GM18861 (cell line): Measurements from ENCODE around the gene LRRC4B.

ENCODE experiments used
- ATAC-seq: cut with Tn5 transposase; IDR thresholded peaks from one replicate; pipeline ENCODE4 v1.9.1; 2021; ENCODE audit not compliant: unreplicated experiment

LRRC4B gene

DNA sequence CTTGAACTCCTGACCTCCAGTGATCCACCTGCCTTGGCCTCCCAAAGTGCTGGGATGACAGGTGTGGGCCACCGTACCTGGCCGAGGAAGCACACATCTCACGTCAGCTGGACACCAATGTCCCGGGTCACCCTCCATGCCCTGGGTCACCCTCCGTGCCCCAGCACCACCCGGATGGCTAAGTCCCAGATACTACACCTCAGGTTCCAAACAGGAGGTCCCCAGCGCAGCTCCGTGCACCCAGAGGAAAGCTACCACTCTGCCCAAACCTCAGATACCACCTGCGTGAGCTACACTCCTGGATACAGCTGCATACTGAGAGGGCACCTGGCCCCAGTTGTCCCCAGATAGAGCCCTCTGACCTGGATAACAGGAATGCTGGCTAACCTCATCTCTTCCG, 14.0 kb downstream of the LRRC4B start:
- ATAC-seq: no peak

DNA sequence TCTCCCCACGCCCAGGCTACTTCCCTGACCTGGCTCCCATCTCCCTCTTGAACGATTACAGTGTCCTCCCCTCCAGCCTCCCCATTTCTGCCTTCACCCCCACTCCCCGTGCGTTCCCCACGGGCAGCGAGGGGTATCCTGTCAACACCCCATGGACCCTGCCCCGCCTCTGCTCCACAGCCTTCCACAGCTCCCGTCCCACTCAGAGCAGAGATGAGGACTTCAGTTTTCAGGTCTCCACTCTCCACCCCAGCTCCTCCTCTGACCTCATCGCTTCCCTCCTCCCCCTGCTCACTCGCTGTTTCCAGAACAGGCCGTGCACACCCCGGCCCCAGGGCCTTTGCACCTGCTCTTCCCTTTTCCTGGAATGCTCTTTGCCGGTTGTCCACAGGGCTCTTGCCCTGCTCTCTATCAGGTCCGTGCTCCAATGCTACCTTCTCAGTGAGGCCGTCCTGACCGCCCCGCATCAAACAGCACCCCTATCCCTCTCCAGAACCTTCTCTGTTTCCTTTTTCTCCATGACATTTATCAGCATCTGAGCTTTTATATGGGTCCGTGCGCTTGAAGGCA, 15.0 kb downstream of the LRRC4B start:
- ATAC-seq: no peak

DNA sequence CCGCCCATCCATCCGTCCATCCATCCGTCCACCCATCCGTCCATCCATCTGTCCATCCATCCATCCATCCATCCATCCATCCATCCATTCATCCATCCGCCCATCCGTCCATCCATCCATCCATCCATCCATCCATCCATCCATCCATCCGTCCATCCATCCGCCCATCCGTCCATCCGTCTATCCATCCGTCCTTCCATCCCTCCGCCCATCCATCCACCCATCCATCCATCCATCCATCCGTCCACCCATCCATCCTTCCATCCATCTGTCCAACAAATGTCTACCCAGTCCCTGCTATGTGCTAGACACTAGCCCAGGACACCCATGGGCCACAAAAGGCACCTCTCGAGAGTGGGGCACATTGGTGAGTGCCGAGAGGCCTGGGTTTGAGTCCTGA, 15.7 kb downstream of the LRRC4B start:
- ATAC-seq: no peak

DNA sequence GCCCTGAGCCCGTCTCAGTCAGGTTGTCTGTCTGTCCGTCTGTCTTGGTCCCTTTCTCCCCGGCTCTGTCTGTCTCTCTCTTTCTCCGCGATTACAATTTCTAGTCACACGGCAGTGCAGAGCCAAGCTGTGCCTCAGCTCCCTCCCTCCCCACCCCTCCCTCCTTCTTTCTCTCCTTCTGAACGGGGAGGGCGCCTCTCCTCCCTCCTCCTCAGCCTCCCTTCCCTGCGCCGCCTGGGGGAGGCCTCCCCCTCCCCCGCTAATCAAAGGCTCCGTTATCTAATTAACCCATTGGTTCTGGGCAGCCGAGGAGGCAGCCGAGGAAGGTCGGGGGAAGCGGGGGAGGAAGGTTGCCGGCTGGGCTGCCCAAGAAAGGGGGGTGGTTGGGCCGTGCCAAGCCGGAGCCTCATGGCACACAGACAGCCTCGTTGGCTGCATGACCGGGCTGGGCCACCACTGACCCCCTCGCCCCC, 16.5 kb downstream of the LRRC4B start:
- ATAC-seq: no peak

DNA sequence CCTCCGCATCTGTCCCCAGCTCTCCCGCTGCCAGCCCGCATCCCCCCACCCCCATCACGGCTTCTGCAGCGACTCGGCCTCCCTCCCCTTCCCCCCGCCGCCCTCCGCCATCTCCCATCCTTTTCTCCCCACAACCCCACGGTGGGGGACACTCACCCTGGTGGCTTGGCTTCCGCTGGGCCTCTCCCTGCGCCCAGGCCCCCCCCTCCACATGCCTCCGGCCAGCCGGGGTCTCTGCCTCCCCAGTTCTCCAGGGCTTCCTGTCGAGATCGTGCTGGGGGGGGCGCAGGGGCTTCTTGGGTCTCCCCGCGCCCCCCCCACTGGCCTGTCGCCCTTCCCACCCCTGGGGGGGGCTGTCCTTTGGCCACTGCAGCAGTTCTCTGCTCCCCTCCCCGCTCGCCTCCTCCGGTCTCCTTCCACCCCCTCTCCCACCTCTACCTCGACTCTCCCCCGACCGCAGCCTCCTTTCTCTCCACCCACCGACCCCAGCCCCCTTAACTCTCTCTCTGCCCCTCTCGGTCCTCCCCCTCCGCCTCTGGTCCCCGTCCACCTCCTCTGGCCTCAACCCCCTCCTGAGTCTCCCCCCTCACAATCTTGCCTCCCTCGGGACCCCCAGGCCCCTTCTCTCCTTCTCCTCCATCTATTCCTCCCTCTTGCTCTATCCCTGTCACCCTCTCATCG, 17.1 kb downstream of the LRRC4B start:
- no peak for ATAC-seq

DNA sequence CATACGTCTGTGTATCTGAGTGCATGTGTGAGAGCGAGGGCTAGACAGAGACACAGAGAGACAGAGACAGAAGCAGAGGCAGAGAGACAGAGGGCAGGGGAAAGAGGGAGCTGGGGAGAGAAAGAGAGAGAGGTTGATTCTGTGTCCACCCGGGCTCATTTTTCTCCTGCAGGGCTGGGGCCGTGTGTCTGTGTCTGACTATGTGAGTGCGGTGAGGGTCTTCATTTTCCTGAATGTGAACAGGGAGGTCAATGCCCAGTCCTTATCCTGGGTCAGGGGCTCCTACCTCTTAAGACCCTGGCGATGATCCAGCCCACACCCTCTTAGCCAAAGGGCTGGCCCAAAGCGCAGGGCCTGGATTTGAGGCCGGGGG, 17.7 kb downstream of the LRRC4B start:
- no peak for ATAC-seq

DNA sequence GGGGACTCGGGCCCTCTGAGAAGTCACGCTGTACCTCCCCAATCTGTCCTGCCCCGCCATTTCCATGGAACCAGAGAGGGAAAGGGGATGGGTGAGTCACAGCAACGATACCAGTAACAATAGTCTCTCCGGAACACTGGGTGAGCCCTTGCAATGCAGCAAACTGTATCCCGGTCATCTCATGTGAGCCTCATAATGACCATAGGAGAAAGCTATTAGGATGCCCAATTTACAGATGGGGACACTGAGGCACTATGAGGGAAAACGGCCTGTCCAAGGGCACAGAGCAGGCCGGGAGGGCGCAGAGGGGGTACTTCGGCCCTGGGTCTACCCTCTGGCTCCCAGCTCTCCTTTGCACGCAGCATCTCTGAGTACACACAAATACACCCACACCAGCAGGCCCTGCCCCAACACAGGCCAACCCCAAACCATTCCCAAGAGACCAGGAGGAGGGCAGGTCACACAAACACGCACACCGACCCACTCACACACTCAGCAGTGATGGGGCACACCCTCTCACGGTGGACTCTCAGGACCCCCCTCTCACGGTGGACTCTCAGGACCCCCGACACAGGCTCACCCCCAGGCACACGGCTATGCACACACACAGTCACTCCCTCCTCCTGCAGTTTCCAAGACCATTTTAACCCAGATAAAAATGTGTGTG, 18.2 kb downstream of the LRRC4B start:
- ATAC-seq: no peak

DNA sequence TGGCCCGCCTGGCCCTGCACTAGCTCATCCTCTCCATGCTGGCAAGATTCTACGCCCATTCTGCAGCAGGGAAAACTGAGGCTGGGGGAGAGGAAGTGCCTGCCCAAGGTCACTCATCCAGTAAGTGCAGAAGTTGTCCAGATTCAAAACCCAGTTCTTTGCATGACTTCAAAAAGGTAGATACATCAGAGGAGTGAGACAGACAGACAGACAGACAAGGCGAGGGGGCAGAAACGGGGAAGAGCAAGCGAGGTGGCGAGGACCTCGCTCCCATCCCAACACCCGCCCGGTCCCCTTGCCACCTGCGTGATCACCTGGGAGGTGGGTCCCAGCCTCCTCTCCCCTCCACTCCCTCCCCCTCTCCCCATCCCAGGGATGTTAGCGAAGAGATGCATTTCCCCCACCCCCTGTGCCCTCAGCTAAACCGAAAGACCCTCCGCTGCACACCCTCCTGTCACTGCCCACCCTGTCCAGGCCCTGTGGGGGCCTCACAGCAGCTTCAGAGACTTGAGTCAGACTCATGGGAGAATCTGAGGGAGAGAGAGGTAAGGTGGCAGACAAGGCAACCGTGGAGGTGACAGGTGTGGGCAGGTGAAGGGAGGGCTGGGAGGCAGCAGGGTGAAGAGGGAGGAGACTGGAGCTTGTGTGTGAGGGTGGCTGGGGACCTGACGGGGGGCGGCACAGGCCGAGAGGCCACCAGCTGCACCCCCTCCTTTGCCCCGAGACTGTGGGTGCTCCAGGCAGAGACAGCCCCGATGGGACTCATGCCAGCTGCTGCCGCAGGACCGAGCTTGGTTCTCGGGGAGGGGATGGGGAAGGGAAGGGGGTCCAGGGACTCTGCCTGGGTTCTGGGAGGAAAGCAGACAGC, 18.9 kb downstream of the LRRC4B start:
- no peak for ATAC-seq

DNA sequence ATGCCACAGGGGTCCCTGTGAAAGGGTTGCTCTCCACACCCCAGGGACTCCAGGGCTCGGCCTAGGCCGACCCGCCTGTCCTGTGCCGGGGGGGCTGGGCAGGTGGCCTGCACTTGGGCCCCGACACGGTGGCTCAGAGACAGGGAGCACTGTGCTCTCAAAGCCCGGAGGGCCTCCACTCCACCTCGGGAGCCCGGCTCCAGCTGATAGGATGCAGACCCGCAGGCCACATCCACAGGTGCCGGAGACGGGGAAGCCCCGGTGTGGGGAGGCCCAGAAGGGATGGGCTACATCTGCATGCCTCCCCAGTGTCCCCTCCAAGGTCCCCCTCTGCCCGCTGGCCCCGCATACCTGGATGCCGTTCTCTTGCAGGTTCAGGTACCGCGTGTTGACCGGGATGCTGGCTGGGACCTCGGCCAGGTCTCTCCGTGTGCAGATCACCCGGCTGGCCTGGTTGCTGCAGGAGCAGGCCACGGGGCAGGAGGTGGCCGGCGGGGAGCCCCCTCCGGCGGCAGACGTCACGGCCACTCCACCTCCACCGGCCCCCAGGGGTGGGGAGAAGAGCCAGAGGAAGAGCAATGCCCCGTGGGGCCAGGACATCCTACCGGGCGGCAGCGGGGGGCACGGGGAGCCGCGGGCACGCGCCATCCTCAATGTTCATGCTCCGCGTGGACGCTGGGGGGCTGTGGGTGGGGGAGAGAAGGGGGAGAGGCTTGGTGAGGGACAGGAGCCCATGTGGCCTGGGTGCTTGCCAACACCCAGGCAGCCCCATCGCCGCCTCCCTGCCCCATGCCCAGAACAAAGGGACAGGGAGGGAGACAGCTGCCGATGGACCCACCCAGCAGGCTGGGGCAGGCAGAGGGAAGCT, 19.8 kb downstream of the LRRC4B start:
- no peak for ATAC-seq

DNA sequence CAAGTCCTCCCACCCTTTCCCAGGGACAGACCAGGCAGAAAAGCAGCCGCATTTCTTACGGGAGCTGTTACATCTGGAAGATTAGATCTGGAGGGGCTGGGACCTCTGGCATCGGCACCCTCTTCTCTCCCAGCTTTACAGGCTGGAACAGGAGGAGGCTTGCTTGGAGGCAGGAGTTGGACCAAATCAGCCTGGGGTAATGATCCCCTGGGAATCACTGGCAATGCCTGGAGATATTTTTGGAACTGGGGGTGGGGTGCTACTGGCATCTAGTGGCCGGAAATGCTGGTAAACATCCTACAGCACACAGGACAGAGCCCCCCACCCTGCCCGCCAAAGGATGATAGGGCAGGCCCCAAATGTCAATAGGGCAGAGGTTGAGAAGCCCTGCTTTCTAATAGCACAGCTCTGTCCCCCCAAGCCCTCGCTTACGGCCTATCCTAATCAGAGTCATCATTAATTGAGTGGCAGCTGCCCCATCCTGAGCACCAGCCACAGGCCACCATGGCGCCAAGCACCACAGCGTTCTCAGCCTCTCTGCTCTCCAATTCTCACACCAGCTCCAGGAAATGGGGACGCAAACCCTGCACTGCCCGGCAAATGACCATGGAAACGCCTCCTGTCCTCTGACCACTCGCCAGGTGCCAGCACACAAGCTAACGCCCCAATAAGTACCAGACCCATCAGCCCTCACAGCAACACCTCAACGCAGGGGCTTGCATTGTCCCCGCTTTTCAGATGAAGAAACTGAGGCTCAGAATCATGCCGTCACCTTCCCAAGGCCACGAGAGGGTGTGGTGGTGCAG, 20.6 kb downstream of the LRRC4B start:
- ATAC-seq: no peak

DNA sequence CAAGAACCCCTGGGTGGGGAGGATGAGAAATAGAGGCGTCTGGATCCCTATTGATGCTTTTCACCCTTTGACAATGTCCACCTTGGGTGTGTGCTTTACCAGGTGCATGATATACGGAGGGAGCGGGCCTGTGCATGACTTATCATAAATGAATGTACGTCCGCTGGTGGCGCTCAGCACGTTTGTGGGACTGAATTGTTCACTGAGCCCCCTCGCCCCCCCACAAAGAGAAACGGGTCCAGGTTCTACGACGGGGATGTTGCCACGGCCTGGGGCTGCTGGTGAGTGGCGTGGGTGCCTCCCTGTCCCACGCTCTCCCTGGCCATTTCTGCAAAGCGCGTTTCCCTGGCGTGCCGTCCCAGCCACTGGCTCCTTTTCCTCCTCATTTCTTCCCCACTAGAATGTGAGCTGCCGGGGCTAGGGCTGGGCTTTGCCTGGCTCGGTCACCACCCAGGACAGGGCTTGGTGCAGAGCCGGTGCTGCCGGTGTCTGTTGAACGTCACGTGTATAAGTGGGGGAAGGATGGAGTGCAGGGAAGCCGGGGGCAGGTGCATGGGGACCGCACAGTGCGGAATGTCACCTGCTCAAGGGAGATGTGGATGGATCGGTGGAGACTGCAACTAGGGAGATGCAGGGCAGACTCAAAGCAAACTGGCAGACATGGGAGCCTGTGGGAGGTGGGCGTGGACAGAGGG, 21.6 kb downstream of the LRRC4B start:
- ATAC-seq: no peak

DNA sequence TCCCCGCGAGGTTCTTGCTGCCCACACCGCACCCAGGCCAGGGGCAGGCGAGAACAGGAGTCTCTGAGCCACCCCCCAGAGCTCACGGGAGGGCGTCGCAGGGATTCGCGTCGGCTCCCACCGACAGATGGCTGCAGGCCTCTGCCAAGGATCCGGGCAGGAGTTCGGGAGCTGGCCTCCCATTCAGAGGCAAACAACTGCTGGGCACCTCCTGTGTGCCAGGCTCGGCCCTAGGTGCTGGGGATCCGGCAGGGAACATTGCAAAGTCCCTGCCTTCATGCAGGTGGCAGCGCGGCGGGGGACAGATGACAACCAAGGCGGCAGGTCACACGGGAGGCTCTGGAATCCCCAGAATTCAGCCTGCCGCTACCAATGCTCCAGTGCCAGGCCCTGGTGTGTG, 25.3 kb downstream of the LRRC4B start:
- no peak for ATAC-seq

DNA sequence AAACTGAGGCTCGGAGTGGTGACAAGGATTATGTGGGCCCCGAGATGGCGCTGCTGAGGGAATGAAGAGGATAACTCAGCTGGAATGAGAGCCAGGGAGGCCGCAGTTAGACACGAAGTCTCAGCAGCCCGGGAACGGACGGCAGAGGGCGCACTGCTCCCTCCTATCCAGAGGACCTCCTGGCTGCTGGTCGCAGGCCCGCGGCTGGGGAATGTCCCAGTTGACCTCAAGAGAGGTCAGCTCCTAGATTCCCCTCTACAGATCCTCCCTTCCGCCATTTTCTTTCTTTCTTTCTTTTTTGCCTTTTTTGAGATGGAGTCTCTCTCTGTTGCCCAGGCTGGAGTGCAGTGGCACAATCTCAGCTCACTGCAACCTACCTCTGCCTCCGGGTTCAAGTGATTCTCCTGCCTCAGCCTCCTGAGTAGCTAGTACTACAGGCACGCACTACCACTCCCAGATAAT, 30.4 kb downstream of the LRRC4B start:
- no peak for ATAC-seq

DNA sequence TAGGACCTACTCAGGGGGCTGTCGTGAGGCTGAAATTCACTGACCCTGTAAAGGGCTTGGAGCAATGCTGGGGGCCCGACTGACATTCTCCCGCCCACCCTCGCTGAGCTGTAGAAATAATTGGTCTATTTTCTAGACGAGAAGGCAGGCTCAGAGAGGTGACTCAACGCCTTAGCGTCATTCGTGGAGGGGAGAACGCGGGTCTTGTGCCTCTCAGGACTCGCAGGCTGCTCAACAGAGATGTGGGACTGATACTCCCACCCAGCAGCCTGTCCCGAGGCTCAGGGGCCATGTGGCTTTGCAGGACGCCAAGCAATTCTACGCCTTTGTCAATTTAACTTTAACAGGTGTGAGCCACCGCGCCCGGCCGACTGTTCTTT, 30.9 kb downstream of the LRRC4B start:
- no peak for ATAC-seq

DNA sequence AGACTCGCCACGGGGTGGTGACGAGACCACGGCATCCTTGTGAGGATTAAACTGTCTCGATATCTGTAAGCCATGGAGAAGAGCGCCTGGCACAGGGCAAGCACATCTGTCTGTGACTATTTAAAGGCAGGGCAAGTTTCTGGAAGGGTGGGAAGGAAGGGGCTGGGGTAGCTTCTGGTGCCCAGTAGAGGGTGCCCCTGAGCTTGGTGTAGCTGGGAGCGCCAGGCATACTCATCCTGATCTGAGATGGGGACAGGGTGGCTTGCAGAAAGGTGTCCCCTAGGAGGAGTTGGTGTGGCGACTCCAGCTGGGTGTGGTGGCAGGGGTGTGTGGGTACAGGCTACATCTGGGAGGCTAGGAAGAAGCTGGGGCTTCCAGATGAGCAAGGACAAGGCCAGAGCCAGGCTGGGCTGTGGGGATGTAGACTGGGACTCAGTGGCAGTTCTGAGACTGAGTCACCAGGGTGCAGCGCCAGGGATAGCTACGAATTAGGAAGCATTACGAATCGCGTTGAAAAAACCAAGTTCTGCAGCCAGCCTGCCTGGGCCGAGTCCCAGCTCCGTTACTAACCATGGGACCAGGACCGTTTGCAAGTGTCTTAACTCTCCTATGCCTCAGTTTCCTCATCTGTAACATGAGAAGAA, 31.5 kb downstream of the LRRC4B start:
- ATAC-seq: no peak

DNA sequence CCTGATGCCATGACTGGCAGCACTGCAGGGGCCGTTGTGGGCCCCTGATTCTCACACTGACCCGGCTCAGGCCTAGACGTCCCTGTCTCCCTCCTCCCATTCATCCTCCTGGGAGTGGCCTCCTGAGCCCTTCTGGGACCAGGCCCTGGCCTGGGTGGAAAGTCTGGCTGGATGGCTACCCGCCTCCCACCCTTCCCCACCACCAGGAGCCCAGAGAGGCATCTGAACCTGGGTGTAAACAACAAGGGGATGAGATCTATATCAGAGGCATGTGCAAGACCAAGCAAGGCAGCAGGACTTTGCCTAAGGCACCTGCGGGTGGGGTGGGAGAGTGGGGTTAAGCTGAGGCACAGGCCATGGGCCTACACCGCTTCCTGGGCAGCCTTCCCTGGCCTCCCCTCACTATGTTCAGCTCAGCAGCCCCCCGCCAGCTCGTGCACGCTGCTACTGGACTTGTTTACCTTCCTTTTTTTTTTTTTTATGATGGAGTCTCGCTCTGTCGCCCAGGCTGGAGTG, 32.5 kb downstream of the LRRC4B start:
- no peak for ATAC-seq

DNA sequence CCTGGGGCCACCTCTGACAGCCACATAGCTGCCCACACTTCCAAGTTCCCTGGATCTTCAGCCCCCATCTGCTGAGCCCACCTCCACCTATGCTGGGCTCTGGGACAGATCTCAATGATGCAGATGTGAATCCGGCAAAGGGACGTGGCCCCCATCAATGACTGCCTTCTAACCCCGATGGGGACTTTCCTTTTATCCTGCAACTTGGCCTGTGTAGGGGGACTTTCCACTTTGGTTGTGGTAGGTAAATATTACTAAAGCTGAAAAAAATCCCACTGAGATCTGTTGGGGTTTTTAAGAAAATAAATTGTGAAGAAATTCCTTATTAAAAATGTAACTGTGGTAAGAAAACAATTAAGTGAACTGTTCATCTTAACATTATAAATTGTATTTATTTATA, 33.8 kb downstream of the LRRC4B start:
- ATAC-seq: no peak

DNA sequence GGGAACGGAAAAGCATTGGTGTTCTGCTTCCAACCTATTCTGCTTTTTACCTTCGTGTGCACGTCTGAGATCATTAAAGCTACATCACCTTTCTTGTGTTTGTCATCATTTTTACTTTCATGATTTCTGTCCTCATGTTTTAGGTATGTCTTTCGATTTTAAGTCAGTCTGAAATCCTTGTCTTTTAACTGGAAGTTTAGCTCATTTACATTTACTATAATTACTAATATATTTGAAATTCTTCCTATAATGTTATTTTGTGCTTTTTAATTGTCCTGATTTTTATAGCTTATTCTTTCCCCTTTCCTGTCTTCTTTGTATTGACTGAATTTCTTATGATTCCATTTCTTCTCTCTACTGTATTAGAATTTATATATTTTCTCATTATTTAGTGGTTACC, 35.3 kb downstream of the LRRC4B start:
- no peak for ATAC-seq
